Smooth muscle cell (in vitro differentiated cells): ENCODE data around the gene BAIAP2L1. TPM values are rescaled to one million over a fixed set of nuclear protein-coding genes. Genes with fewer than 3 reads are reported as not detected.

Experiments
- DNase-seq: peaks from one replicate; lab custom pipeline; 2025; ENCODE audit not compliant: unreplicated experiment; lab: John Stamatoyannopoulos, UW
- H2AFZ ChIP-seq: fragments of 200-600 bp; sonication (generic); 2 replicates; pipeline ENCODE4 v1.6.0; 2016; ENCODE audit warnings: antibody characterized with exemption, low read depth, mild to moderate bottlenecking
- H3F3A ChIP-seq: fragments of 200-600 bp; sonication (generic); 2 replicates; pipeline ENCODE4 v1.6.0; 2017; ENCODE audit warnings: antibody characterized with exemption, low read depth
- H3K27ac ChIP-seq: fragments of 200-600 bp; sonication (generic); 2 replicates; pipeline ENCODE4 v1.5.1; 2016; ENCODE audit warnings: low read depth, mild to moderate bottlenecking
- H3K27me3 ChIP-seq: fragments of 200-600 bp; sonication (generic); 2 replicates; pipeline ENCODE4 v1.6.1; 2016; ENCODE audit warnings: low read depth, mild to moderate bottlenecking
- H3K36me3 ChIP-seq: fragments of 200-600 bp; sonication (generic); 2 replicates; pipeline ENCODE4 v1.5.1; 2016; ENCODE audit warnings: low read depth
- H3K4me1 ChIP-seq: fragments of 200-600 bp; sonication (generic); 2 replicates; pipeline ENCODE4 v1.5.1; 2016; ENCODE audit warnings: low read depth
- H3K4me2 ChIP-seq: fragments of 200-600 bp; sonication (generic); 2 replicates; pipeline ENCODE4 v1.6.0; 2016; ENCODE audit warnings: mild to moderate bottlenecking
- H3K4me3 ChIP-seq: fragments of 200-600 bp; sonication (generic); 2 replicates; pipeline ENCODE4 v1.5.1; 2016; ENCODE audit warnings: mild to moderate bottlenecking
- H3K79me2 ChIP-seq: fragments of 200-600 bp; sonication (generic); 2 replicates; pipeline ENCODE4 v1.6.0; 2016; ENCODE audit warnings: low read depth, mild to moderate bottlenecking
- H3K9ac ChIP-seq: fragments of 200-600 bp; sonication (generic); 2 replicates; pipeline ENCODE4 v1.6.0; 2016; ENCODE audit warnings: low read depth
- H3K9me3 ChIP-seq: fragments of 200-600 bp; sonication (generic); replicated peaks from 2 replicates; pipeline ENCODE4 v1.5.1; 2016; ENCODE audit warnings: low read depth
- H4K20me1 ChIP-seq: fragments of 200-600 bp; sonication (generic); 2 replicates; pipeline ENCODE4 v1.6.0; 2016; ENCODE audit warnings: low read depth
- WGBS: methylation state at CpG from one replicate; pipeline ENCODE4 v1.1.7; 2016; ENCODE audit warnings: low lambda C conversion rate; 5-methylcytosine and 5-hydroxymethylcytosine counted together
- polyA plus RNA-seq: library from polyadenylated mRNA; unstranded; fragments of >200 nt; fragmentation: Nextera tagmentation; extraction: Ambion mirVana; gene quantifications from 2 replicates; pipeline ENCODE4 v1.2.1, GENCODE V29; 2016
- total RNA-seq: library from RNA; depleted of rRNA; stranded (reverse); fragments of >200 nt; gene quantifications from 2 replicates; pipeline ENCODE4 v1.2.3, GENCODE V29; 2014
- TF ChIP-seq, protein P1 (sequence below): fragments of 200-600 bp; sonication (generic); IDR thresholded peaks from 2 replicates; pipeline ENCODE4 v1.5.1; 2017; ENCODE audit warnings: borderline replicate concordance, mild to moderate bottlenecking, antibody characterized with exemption; ENCODE audit not compliant: insufficient read depth, poor library complexity, severe bottlenecking

Gene BAIAP2L1
- total and polyA plus RNA-seq, 2 experiments from 2014 or later, result 45.0 to 55.1 TPM

DNA sequence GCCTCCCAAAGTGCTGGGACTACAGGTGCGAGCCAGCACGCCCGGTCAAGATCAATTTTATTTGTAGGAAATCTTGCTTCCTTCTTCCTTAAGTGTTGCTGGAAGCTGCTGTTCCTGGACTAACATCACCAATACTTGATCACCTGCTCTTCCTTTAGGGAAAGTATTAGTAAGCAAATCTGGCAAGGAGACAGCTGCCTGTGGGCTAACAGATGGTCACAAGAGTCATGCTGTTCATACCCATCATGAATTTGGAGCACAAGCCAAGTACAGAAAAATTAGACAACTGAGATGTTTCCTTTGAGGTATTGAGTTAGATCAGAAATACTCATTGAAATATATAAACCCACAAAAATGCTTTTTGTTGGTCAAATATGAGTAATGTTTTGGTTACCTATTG is 27.9 kb downstream of the BAIAP2L1 start:
- Histone ChIP-seq H3F3A (no peaks in the 10 kb centered on the region), H3K4me2 (no peak overlapping the region), H4K20me1 (peaks cover 65% of the 10 kb centered on the region), H3K27me3 (no peaks in the 10 kb centered on the region), H3K4me1 (no peaks in the 10 kb centered on the region), H3K9ac (no peak overlapping the region), H2AFZ (no peak overlapping the region), H3K9me3 (no peaks in the 10 kb centered on the region), H3K4me3 (no peak overlapping the region), H3K79me2 (peaks cover 66% of the 10 kb centered on the region), H3K27ac (no peak overlapping the region), H3K36me3 (no peaks in the 10 kb centered on the region)
- TF ChIP-seq, protein P1, sequence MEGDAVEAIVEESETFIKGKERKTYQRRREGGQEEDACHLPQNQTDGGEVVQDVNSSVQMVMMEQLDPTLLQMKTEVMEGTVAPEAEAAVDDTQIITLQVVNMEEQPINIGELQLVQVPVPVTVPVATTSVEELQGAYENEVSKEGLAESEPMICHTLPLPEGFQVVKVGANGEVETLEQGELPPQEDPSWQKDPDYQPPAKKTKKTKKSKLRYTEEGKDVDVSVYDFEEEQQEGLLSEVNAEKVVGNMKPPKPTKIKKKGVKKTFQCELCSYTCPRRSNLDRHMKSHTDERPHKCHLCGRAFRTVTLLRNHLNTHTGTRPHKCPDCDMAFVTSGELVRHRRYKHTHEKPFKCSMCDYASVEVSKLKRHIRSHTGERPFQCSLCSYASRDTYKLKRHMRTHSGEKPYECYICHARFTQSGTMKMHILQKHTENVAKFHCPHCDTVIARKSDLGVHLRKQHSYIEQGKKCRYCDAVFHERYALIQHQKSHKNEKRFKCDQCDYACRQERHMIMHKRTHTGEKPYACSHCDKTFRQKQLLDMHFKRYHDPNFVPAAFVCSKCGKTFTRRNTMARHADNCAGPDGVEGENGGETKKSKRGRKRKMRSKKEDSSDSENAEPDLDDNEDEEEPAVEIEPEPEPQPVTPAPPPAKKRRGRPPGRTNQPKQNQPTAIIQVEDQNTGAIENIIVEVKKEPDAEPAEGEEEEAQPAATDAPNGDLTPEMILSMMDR, result no peak
- 100% methylated on average over 3 of the region's 3 CpGs for WGBS
- no peak for DNase-seq

DNA sequence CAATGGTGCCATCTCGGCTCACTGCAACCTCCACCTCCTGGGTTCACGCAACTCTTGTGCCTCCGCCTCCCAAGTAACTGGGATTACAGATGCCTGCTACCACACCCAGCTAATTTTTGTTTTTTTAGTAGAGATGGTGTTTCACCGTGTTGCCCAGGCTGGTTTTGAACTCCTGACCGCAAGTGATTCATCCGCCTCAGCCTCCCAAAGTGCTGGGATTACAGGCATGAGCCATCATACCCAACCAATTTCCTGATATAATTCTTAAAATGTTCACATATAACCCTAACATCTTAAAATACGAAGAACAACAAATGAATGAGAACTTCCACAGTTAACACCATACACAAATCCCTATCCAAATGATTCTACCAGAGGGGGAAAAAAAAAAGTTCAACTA is 31.2 kb downstream of the BAIAP2L1 start:
- no peak overlapping the region for H3K27ac ChIP-seq
- no peak for DNase-seq
- no peaks in the 10 kb centered on the region for H3K27me3 ChIP-seq
- H3K4me3 ChIP-seq, result no peak overlapping the region
- H3F3A ChIP-seq, result no peaks in the 10 kb centered on the region
- no peaks in the 10 kb centered on the region for H3K36me3 ChIP-seq
- H3K79me2 ChIP-seq, result peaks cover 68% of the 10 kb centered on the region
- H3K4me1 ChIP-seq, result no peaks in the 10 kb centered on the region
- 90% methylated on average over 7 of the region's 7 CpGs for WGBS
- no peak overlapping the region for H2AFZ ChIP-seq
- TF ChIP-seq, protein P1, result no peak
- H4K20me1 ChIP-seq, result peaks cover 61% of the 10 kb centered on the region
- no peaks in the 10 kb centered on the region for H3K9me3 ChIP-seq
- H3K4me2 ChIP-seq, result no peak overlapping the region
- no peak overlapping the region for H3K9ac ChIP-seq

DNA sequence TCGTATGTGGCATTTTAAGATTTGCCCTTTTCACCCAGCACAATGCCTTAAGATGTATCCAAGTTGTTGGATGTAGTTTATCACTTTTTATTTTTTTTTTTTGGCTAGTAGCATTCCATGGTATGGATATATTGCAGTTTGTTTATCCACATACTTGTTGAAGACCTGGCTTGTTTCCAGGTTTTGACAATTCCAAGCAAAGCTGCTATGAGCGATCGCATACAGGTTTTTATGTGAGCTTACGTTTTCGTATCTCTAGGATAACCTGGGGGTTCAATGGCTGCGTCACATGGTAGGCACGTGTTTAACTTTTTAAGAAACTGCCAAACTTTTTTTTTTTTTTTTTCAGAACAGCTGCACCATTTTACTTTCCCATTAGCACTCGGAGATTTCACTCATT is 32.2 kb downstream of the BAIAP2L1 start:
- H3K27ac ChIP-seq, result peak overlapping the region; percentile 36
- H4K20me1 ChIP-seq, result peaks cover 62% of the 10 kb centered on the region
- no peaks in the 10 kb centered on the region for H3F3A ChIP-seq
- no peaks in the 10 kb centered on the region for H3K9me3 ChIP-seq
- no peak for DNase-seq
- H3K4me3 ChIP-seq, result no peak overlapping the region
- H3K36me3 ChIP-seq, result no peaks in the 10 kb centered on the region
- H3K27me3 ChIP-seq, result no peaks in the 10 kb centered on the region
- peak overlapping the region; percentile 21 for H3K4me2 ChIP-seq
- H3K79me2 ChIP-seq, result peaks cover 69% of the 10 kb centered on the region
- no peaks in the 10 kb centered on the region for H3K4me1 ChIP-seq
- 75% methylated on average over 8 of the region's 8 CpGs for WGBS
- no peak overlapping the region for H3K9ac ChIP-seq
- H2AFZ ChIP-seq, result no peak overlapping the region
- TF ChIP-seq, protein P1, result no peak

DNA sequence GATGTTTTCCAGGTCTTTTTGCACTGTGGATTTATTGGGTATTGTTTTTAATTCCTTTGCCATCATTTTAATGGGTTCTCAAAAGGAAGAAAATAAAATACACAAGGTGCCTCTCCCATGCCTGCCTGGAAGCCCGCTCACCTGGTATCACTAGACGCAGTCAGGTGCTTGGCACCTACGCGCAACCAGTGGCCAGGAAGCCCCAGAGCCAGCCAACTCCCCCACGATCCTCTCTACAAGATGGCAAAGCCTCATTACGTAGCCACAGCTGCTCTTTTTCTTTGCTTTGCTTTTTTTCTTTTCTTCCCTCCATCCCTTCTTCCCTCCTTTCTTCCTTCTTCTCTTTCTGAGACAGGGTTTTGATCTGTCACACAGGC is 34.3 kb downstream of the BAIAP2L1 start:
- Histone ChIP-seq H3K27ac (no peak overlapping the region), H3K36me3 (no peaks in the 10 kb centered on the region), H3F3A (no peaks in the 10 kb centered on the region), H3K79me2 (peaks cover 70% of the 10 kb centered on the region), H3K9me3 (no peaks in the 10 kb centered on the region), H3K4me2 (no peak overlapping the region), H3K27me3 (no peaks in the 10 kb centered on the region), H3K4me3 (no peak overlapping the region), H2AFZ (no peak overlapping the region), H3K9ac (no peak overlapping the region), H3K4me1 (no peaks in the 10 kb centered on the region), H4K20me1 (peaks cover 71% of the 10 kb centered on the region)
- WGBS, result over 99% methylated on average over 6 of the region's 6 CpGs
- TF ChIP-seq, protein P1, result no peak
- no peak for DNase-seq
